ENCODE data around the gene MXD3.

GRCh38 chr5:177308740-177309139 is 3.0 kb downstream of the MXD3 start:
- no peak for TF ChIP-seq POLR2AphosphoS5 (IDR thresholded peaks at IDR 0.05; ENCODE audit: low read depth)
- TF ChIP-seq CTCF (conservative IDR thresholded peaks at IDR 0.05; ENCODE audit: low read depth in 2 of 2): no peak
- TF ChIP-seq, protein P1, sequence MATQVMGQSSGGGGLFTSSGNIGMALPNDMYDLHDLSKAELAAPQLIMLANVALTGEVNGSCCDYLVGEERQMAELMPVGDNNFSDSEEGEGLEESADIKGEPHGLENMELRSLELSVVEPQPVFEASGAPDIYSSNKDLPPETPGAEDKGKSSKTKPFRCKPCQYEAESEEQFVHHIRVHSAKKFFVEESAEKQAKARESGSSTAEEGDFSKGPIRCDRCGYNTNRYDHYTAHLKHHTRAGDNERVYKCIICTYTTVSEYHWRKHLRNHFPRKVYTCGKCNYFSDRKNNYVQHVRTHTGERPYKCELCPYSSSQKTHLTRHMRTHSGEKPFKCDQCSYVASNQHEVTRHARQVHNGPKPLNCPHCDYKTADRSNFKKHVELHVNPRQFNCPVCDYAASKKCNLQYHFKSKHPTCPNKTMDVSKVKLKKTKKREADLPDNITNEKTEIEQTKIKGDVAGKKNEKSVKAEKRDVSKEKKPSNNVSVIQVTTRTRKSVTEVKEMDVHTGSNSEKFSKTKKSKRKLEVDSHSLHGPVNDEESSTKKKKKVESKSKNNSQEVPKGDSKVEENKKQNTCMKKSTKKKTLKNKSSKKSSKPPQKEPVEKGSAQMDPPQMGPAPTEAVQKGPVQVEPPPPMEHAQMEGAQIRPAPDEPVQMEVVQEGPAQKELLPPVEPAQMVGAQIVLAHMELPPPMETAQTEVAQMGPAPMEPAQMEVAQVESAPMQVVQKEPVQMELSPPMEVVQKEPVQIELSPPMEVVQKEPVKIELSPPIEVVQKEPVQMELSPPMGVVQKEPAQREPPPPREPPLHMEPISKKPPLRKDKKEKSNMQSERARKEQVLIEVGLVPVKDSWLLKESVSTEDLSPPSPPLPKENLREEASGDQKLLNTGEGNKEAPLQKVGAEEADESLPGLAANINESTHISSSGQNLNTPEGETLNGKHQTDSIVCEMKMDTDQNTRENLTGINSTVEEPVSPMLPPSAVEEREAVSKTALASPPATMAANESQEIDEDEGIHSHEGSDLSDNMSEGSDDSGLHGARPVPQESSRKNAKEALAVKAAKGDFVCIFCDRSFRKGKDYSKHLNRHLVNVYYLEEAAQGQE (IDR thresholded peaks at IDR 0.05; ENCODE audit: unreplicated experiment): no peak
- no peak for TF ChIP-seq ZNF114 (CRISPR knock-in tag; IDR thresholded peaks at IDR 0.05)
- no peak for TF ChIP-seq ZNF331 (CRISPR knock-in tag; IDR thresholded peaks at IDR 0.05; ENCODE audit: low read depth)
- no peak for TF ChIP-seq EZH2phosphoT487 (IDR thresholded peaks at IDR 0.05; ENCODE audit: unreplicated experiment)
- no peak for TF ChIP-seq CREB1 (CRISPR knock-in tag; IDR thresholded peaks at IDR 0.05; ENCODE audit: low read depth)
- no peak for TF ChIP-seq JUNB (IDR thresholded peaks at IDR 0.05; ENCODE audit: unreplicated experiment)
- TF ChIP-seq EZH2 (IDR thresholded peaks at IDR 0.05; ENCODE audit: low read depth, unreplicated experiment): no peak

All from GM23338 (cell line).